H4 (cell line): ENCODE data around the gene CPNE7. TPM values are rescaled to one million over a fixed set of nuclear protein-coding genes. Genes with fewer than 3 reads are reported as not detected.
"Not testable (repeated sequence)": the region's sequence is repeated elsewhere in the genome, so short reads cannot be mapped to it uniquely, and the experiment has no call there.

ENCODE experiments used
- DNase-seq: peaks from one replicate; pipeline ENCODE4 v3.0.0-alpha.2; 2015; ENCODE audit warnings: low spot score
- total RNA-seq: library from RNA; depleted of rRNA; stranded (reverse); fragments of >200 nt; shearing (Covaris generic); gene quantifications from 2 replicates; pipeline ENCODE4 v1.2.3, GENCODE V29; 2014

Gene CPNE7
- total RNA-seq, 1 experiment from 2014 or later: 3.9 TPM

- DNase-seq: no peak
These were observed 7.8 kb downstream of the CPNE7 start for GRCh38 chr16:89583197-89583894.

- DNase-seq: no peak
These were observed 8.5 kb downstream of the CPNE7 start for GRCh38 chr16:89583895-89584644.

- DNase-seq: no peak
These were observed 9.4 kb downstream of the CPNE7 start for GRCh38 chr16:89584768-89585549.

GRCh38 chr16:89586218-89586617 lies 10.7 kb downstream of the CPNE7 start:
- no peak for DNase-seq

- DNase-seq: no peak
These were observed 11.3 kb downstream of the CPNE7 start for GRCh38 chr16:89586853-89587252.

- DNase-seq: not testable (repeated sequence)
These were observed 12.1 kb downstream of the CPNE7 start for GRCh38 chr16:89587676-89588075.

GRCh38 chr16:89588413-89589109 lies 13.0 kb downstream of the CPNE7 start:
- no peak for DNase-seq

- DNase-seq: no peak
These were observed 13.8 kb downstream of the CPNE7 start for GRCh38 chr16:89589241-89589926.

GRCh38 chr16:89593841-89594240 lies 18.3 kb downstream of the CPNE7 start:
- no peak for DNase-seq

- no peak for DNase-seq
These were observed 19.9 kb downstream of the CPNE7 start for GRCh38 chr16:89595330-89596060.

- no peak for DNase-seq
These were observed 20.6 kb downstream of the CPNE7 start for GRCh38 chr16:89596061-89596689.

- no peak for DNase-seq
These were observed 21.5 kb downstream of the CPNE7 start for GRCh38 chr16:89596957-89597649.

- DNase-seq: no peak
These were observed 22.6 kb downstream of the CPNE7 start for GRCh38 chr16:89598199-89598598.

GRCh38 chr16:89599451-89599858 lies 23.9 kb downstream of the CPNE7 start:
- no peak for DNase-seq

GRCh38 chr16:89599902-89600301 lies 24.3 kb downstream of the CPNE7 start:
- DNase-seq: no peak

GRCh38 chr16:89600427-89600826 lies 24.9 kb downstream of the CPNE7 start:
- DNase-seq: no peak

GRCh38 chr16:89600956-89601355 lies 25.4 kb downstream of the CPNE7 start:
- DNase-seq: no peak

GRCh38 chr16:89601906-89602272 lies 26.3 kb downstream of the CPNE7 start:
- no peak for DNase-seq

GRCh38 chr16:89602273-89602951 lies 26.9 kb downstream of the CPNE7 start:
- peak; percentile 87 for DNase-seq
